H9 (cell line): ENCODE results near the gene SULT1A1. TPM values are rescaled to one million over a fixed set of nuclear protein-coding genes. Genes with fewer than 3 reads are reported as not detected.
"Not testable (repeated sequence)": the region's sequence is repeated elsewhere in the genome, so short reads cannot be mapped to it uniquely, and the experiment has no call there.

ENCODE experiments used
- DNase-seq: peaks from one replicate; pipeline ENCODE4 v3.0.0-alpha.2; 2017
- H2AFZ ChIP-seq: one replicate; pipeline ENCODE4 v1.6.1; 2013; ENCODE audit warnings: mild to moderate bottlenecking, low read length, control low read depth, moderate library complexity
- H2AK5ac ChIP-seq: 2 replicates; pipeline ENCODE4 v1.6.1; 2013; ENCODE audit warnings: low read length, control low read depth, mixed read lengths; ENCODE audit not compliant: insufficient read length
- H2BK120ac ChIP-seq: one replicate; pipeline ENCODE4 v1.6.1; 2013; ENCODE audit warnings: low read depth, mild to moderate bottlenecking, low read length, control low read depth, inconsistent platforms; ENCODE audit not compliant: poor library complexity, severe bottlenecking
- H2BK12ac ChIP-seq: 2 replicates; pipeline ENCODE4 v1.6.1; 2013; ENCODE audit warnings: low read length, control low read depth, mixed read lengths, low read depth; ENCODE audit not compliant: insufficient read length
- H2BK15ac ChIP-seq: 2 replicates; pipeline ENCODE4 v1.6.1; 2013; ENCODE audit warnings: low read depth, low read length, control low read depth
- H2BK20ac ChIP-seq: one replicate; pipeline ENCODE4 v1.6.1; 2013; ENCODE audit warnings: low read depth, mild to moderate bottlenecking, low read length, control low read depth, inconsistent platforms; ENCODE audit not compliant: poor library complexity, severe bottlenecking
- H2BK5ac ChIP-seq: 2 replicates; pipeline ENCODE4 v1.6.1; 2013; ENCODE audit warnings: low read length, control low read depth, mixed read lengths; ENCODE audit not compliant: insufficient read length
- H3K14ac ChIP-seq: 2 replicates; pipeline ENCODE4 v1.6.1; 2013; ENCODE audit warnings: low read length, control low read depth; ENCODE audit not compliant: insufficient read depth
- H3K18ac ChIP-seq: 2 replicates; pipeline ENCODE4 v1.6.1; 2013; ENCODE audit warnings: low read depth, mild to moderate bottlenecking, mixed read lengths, low read length, control low read depth; ENCODE audit not compliant: insufficient read length
- H3K23ac ChIP-seq: 2 replicates; pipeline ENCODE4 v1.6.1; 2013; ENCODE audit warnings: low read length, control low read depth, mixed read lengths, low read depth; ENCODE audit not compliant: insufficient read length
- H3K23me2 ChIP-seq: 2 replicates; pipeline ENCODE4 v1.6.1; 2013; ENCODE audit warnings: low read depth, mild to moderate bottlenecking, mixed read lengths, low read length, control low read depth; ENCODE audit not compliant: insufficient read length, poor library complexity, severe bottlenecking
- H3K27ac ChIP-seq: 2 replicates; pipeline ENCODE4 v1.5.1; 2013; ENCODE audit warnings: low read length, control low read depth, mixed read lengths, low read depth; ENCODE audit not compliant: insufficient read length
- H3K27me3 ChIP-seq: 2 replicates; pipeline ENCODE4 v1.6.1; 2013; ENCODE audit warnings: low read length, control low read depth, inconsistent platforms; ENCODE audit not compliant: insufficient read depth
- H3K4ac ChIP-seq: 2 replicates; pipeline ENCODE4 v1.6.1; 2013; ENCODE audit warnings: low read depth, mild to moderate bottlenecking, control low read depth, inconsistent platforms, low read length, moderate library complexity
- H3K4me1 ChIP-seq: 2 replicates; pipeline ENCODE4 v1.6.1; 2013; ENCODE audit warnings: low read length, control low read depth, inconsistent platforms; ENCODE audit not compliant: insufficient read depth
- H3K4me2 ChIP-seq: 2 replicates; pipeline ENCODE4 v1.6.1; 2013; ENCODE audit warnings: low read length, control low read depth, mixed read lengths; ENCODE audit not compliant: insufficient read length, insufficient read depth
- H3K56ac ChIP-seq: 2 replicates; pipeline ENCODE4 v1.6.1; 2013; ENCODE audit warnings: low read depth, mild to moderate bottlenecking, mixed read lengths, low read length, control low read depth; ENCODE audit not compliant: insufficient read length
- H3K79me1 ChIP-seq: 2 replicates; pipeline ENCODE4 v1.6.1; 2013; ENCODE audit warnings: low read depth, mild to moderate bottlenecking, moderate library complexity, low read length, control low read depth, inconsistent platforms; ENCODE audit not compliant: insufficient read depth, poor library complexity, severe bottlenecking
- H3K79me2 ChIP-seq: 2 replicates; pipeline ENCODE4 v1.6.1; 2013; ENCODE audit warnings: low read length, control low read depth, inconsistent platforms; ENCODE audit not compliant: insufficient read depth
- H3K9ac ChIP-seq: 2 replicates; pipeline ENCODE4 v1.6.1; 2013; ENCODE audit warnings: low read length, control low read depth, mixed read lengths; ENCODE audit not compliant: insufficient read length; ENCODE audit errors: extremely low read depth
- H3K9me3 ChIP-seq: one replicate; pipeline ENCODE4 v1.6.1; 2013; ENCODE audit warnings: low read depth, low read length, inconsistent platforms; ENCODE audit not compliant: control insufficient read depth
- H3T11ph ChIP-seq: one replicate; pipeline ENCODE4 v1.6.1; 2013; ENCODE audit warnings: mild to moderate bottlenecking, low read length, control low read depth, inconsistent platforms
- H4K20me1 ChIP-seq: one replicate; pipeline ENCODE4 v1.6.1; 2013; ENCODE audit not compliant: control insufficient read depth, insufficient read length, insufficient read depth
- H4K5ac ChIP-seq: 2 replicates; pipeline ENCODE4 v1.6.1; 2013; ENCODE audit warnings: low read depth, mild to moderate bottlenecking, mixed read lengths, low read length, control low read depth; ENCODE audit not compliant: insufficient read length
- H4K8ac ChIP-seq: replicated peaks from 2 replicates; pipeline ENCODE4 v1.6.1; 2013; ENCODE audit warnings: low read length, control low read depth, mixed read lengths, low read depth; ENCODE audit not compliant: insufficient read length
- H4K91ac ChIP-seq: 2 replicates; pipeline ENCODE4 v1.6.1; 2013; ENCODE audit warnings: low read depth, mild to moderate bottlenecking, moderate library complexity, mixed read lengths, low read length, control low read depth; ENCODE audit not compliant: insufficient read length
- H3K27ac Mint-ChIP-seq, 3 experiments: 2 replicates in 2 of 3; 3 replicates in 1 of 3; pipeline ENCODE4 v1.8.0; 2020 to 2021; ENCODE audit warnings: mixed read lengths in 3 of 3, mild to moderate bottlenecking in 1 of 3, moderate library complexity in 1 of 3
- H3K27me3 Mint-ChIP-seq: 2 replicates; pipeline ENCODE4 v1.8.0; 2021; ENCODE audit warnings: low read depth, mild to moderate bottlenecking, moderate library complexity, mixed read lengths
- H3K36me3 Mint-ChIP-seq, 3 experiments: 2 replicates in 2 of 3; 3 replicates in 1 of 3; pipeline ENCODE4 v1.8.0; 2020 to 2021; ENCODE audit warnings: low read depth in 3 of 3, mixed read lengths in 3 of 3; ENCODE audit not compliant: insufficient read depth in 1 of 3
- H3K4me1 Mint-ChIP-seq, 2 experiments: 2 replicates each; pipeline ENCODE4 v1.8.0; 2020; ENCODE audit warnings: mixed read lengths in 2 of 2
- H3K4me3 Mint-ChIP-seq, 2 experiments: 2 replicates in 1 of 2; 3 replicates in 1 of 2; pipeline ENCODE4 v1.8.0; 2020 to 2021; ENCODE audit warnings: mild to moderate bottlenecking in 2 of 2, mixed read lengths in 2 of 2, moderate library complexity in 1 of 2
- H3K9me3 Mint-ChIP-seq, 2 experiments: 2 replicates in 1 of 2; 3 replicates in 1 of 2; pipeline ENCODE4 v1.8.0; 2020; ENCODE audit warnings: mild to moderate bottlenecking in 2 of 2, mixed read lengths in 2 of 2, moderate library complexity in 1 of 2
- WGBS: extraction: QIAGEN DNeasy Blood & Tissue Kit; methylation state at CpG from one replicate; pipeline ENCODE4 v1.1.7; 2013; ENCODE audit warnings: missing lambda C conversion rate, low lambda C conversion rate, mixed read lengths; ENCODE audit not compliant: insufficient read length; ENCODE audit errors: extremely low coverage; 5-methylcytosine and 5-hydroxymethylcytosine counted together
- total RNA-seq: library from RNA; stranded (reverse); gene quantifications from 2 replicates; pipeline ENCODE4 v1.2.1, GENCODE V29; 2021
- TF ChIP-seq, protein P1 (sequence below): fragments of 200-600 bp; sonication (generic); conservative IDR thresholded peaks from 3 replicates; pipeline ENCODE4 v1.8.0; 2021; ENCODE audit warnings: antibody characterized with exemption, mild to moderate bottlenecking

SULT1A1 gene
- total RNA-seq, 1 experiment from 2014 or later: 4.8 TPM

GRCh38 chr16:28602529-28602928 is 7.3 kb downstream of the SULT1A1 start:
- H3K9ac ChIP-seq: no peak overlapping the region
- Mint-ChIP-seq H3K4me3 (no peak overlapping the region), H3K27ac (no peak overlapping the region), H3K36me3 (no peaks in the 10 kb centered on the region), H3K4me1 (peaks cover 5 to 6% of the 10 kb centered on the region in 2 experiments), H3K9me3 (no peaks in the 10 kb centered on the region), H3K27me3 (no peaks in the 10 kb centered on the region)
- no CpG with 5 or more reads among the region's 6 CpGs for WGBS
- no peaks in the 10 kb centered on the region for H3K79me2 ChIP-seq
- H4K20me1 ChIP-seq: no peaks in the 10 kb centered on the region
- no peak overlapping the region for H3K18ac ChIP-seq
- H4K5ac ChIP-seq: no peak overlapping the region
- H2BK12ac ChIP-seq: no peak overlapping the region
- H3T11ph ChIP-seq: no peak overlapping the region
- H2BK120ac ChIP-seq: no peak overlapping the region
- H3K27ac ChIP-seq: no peak overlapping the region
- H3K14ac ChIP-seq: no peak overlapping the region
- no peaks in the 10 kb centered on the region for H3K79me1 ChIP-seq
- H3K4ac ChIP-seq: no peak overlapping the region
- no peaks in the 10 kb centered on the region for H3K9me3 ChIP-seq
- H4K8ac ChIP-seq: no peak overlapping the region
- no peak overlapping the region for H2BK15ac ChIP-seq
- no peak overlapping the region for H2BK20ac ChIP-seq
- H3K4me2 ChIP-seq: no peak overlapping the region
- H2BK5ac ChIP-seq: no peak overlapping the region
- H2AFZ ChIP-seq: no peak overlapping the region
- H3K4me1 ChIP-seq: no peaks in the 10 kb centered on the region
- DNase-seq: no peak
- H2AK5ac ChIP-seq: no peak overlapping the region
- no peak overlapping the region for H3K56ac ChIP-seq
- no peaks in the 10 kb centered on the region for H3K27me3 ChIP-seq
- no peaks in the 10 kb centered on the region for H3K23me2 ChIP-seq
- no peak overlapping the region for H4K91ac ChIP-seq
- TF ChIP-seq, protein P1, sequence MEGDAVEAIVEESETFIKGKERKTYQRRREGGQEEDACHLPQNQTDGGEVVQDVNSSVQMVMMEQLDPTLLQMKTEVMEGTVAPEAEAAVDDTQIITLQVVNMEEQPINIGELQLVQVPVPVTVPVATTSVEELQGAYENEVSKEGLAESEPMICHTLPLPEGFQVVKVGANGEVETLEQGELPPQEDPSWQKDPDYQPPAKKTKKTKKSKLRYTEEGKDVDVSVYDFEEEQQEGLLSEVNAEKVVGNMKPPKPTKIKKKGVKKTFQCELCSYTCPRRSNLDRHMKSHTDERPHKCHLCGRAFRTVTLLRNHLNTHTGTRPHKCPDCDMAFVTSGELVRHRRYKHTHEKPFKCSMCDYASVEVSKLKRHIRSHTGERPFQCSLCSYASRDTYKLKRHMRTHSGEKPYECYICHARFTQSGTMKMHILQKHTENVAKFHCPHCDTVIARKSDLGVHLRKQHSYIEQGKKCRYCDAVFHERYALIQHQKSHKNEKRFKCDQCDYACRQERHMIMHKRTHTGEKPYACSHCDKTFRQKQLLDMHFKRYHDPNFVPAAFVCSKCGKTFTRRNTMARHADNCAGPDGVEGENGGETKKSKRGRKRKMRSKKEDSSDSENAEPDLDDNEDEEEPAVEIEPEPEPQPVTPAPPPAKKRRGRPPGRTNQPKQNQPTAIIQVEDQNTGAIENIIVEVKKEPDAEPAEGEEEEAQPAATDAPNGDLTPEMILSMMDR: no peak
- H3K23ac ChIP-seq: no peak overlapping the region

- not testable (repeated sequence) for H3K56ac ChIP-seq, H3K18ac ChIP-seq, H2BK5ac ChIP-seq, H3K9me3 ChIP-seq, H3K23ac ChIP-seq, H2BK15ac ChIP-seq, H3K4me2 ChIP-seq, H4K5ac ChIP-seq, H3K79me2 ChIP-seq, H3K27ac ChIP-seq, H3K27me3 ChIP-seq, H3K14ac ChIP-seq, H3T11ph ChIP-seq, H3K9ac ChIP-seq, H4K20me1 ChIP-seq, H3K27ac Mint-ChIP-seq, H3K4ac ChIP-seq, H2AFZ ChIP-seq, H2BK20ac ChIP-seq, H4K8ac ChIP-seq, H4K91ac ChIP-seq, H3K79me1 ChIP-seq, H2AK5ac ChIP-seq, H2BK120ac ChIP-seq, H3K23me2 ChIP-seq, H3K36me3 Mint-ChIP-seq, H3K4me3 Mint-ChIP-seq, H3K27me3 Mint-ChIP-seq, H3K9me3 Mint-ChIP-seq, H2BK12ac ChIP-seq, H3K4me1 ChIP-seq, DNase-seq
- no CpG with 5 or more reads among the region's 10 CpGs for WGBS
- H3K4me1 Mint-ChIP-seq: peaks cover 10% of the 10 kb centered on the region in 2 experiments
Measured at GRCh38 chr16:28602062-28602461, 7.8 kb downstream of the SULT1A1 start.
